HepG2 (cell line): ENCODE data around the gene ENTPD6. TPM values are rescaled to one million over a fixed set of nuclear protein-coding genes. Genes with fewer than 3 reads are reported as not detected.

Experiments used
- ARID4A ChIP-seq: sonication (generic); formaldehyde crosslinking; IDR thresholded peaks from 2 replicates; pipeline ENCODE4 v1.5.0; 2020; ENCODE audit warnings: mild to moderate bottlenecking, missing genetic modification reagents, borderline replicate concordance
- ATM ChIP-seq: fragments of 450-650 bp; IDR thresholded peaks from 2 replicates; pipeline ENCODE4 v1.7.1; 2017; ENCODE audit warnings: mild to moderate bottlenecking, borderline replicate concordance
- CEBPB ChIP-seq: IDR thresholded peaks from 2 replicates; pipeline ENCODE4 v1.6.1; 2011; ENCODE audit warnings: low read depth, low read length, improper control_type of control experiment, borderline replicate concordance
- CEBPG ChIP-seq: IDR thresholded peaks from 2 replicates; pipeline ENCODE4 v1.6.1; 2016
- GTF3A ChIP-seq: sonication (generic); formaldehyde crosslinking; conservative IDR thresholded peaks from 2 replicates; pipeline ENCODE4 v1.4.0; 2020; ENCODE audit warnings: mild to moderate bottlenecking, missing genetic modification reagents
- ISL2 ChIP-seq: sonication (generic); formaldehyde crosslinking; IDR thresholded peaks from 2 replicates; pipeline ENCODE4 v1.5.0; 2020; ENCODE audit warnings: missing genetic modification reagents
- NFRKB ChIP-seq: fragments of 450-650 bp; IDR thresholded peaks from 2 replicates; pipeline ENCODE4 v1.6.1; 2017
- ZBTB33 ChIP-seq: sonication (generic); formaldehyde crosslinking; IDR thresholded peaks from 2 replicates; pipeline ENCODE4 v1.4.0; 2020; ENCODE audit warnings: missing genetic modification reagents
- ZBTB44 ChIP-seq: sonication (generic); formaldehyde crosslinking; IDR thresholded peaks from 2 replicates; pipeline ENCODE4 v1.4.0; 2020; ENCODE audit warnings: missing genetic modification reagents
- ZFP41 ChIP-seq: sonication (generic); formaldehyde crosslinking; IDR thresholded peaks from 2 replicates; pipeline ENCODE4 v1.4.0; 2020; ENCODE audit warnings: mild to moderate bottlenecking, missing genetic modification reagents, borderline replicate concordance
- polyA plus RNA-seq, 8 experiments: library from polyadenylated mRNA; depleted of rRNA in 3 of 8; stranded (reverse) in 7 of 8; unstranded in 1 of 8; fragments of >200 nt; fragmentation: Illumina TruSeq in 4 of 8; extraction: Trizol in 4 of 8; gene quantifications; 2 replicates each; pipeline versions ENCODE4 v1.2.1 to v1.2.3, GENCODE V29; 2011 to 2016; ENCODE audit warnings: low read depth in 4 of 8, missing spikeins in 1 of 8, mixed read lengths in 1 of 8; ENCODE audit not compliant: insufficient read depth in 1 of 8
- total RNA-seq, 5 experiments: library from RNA; depleted of rRNA; stranded (reverse); fragments of >200 nt; fragmentation: Illumina TruSeq; extraction: Trizol; gene quantifications; 2 replicates each; pipeline ENCODE4 v1.2.3, GENCODE V29; 2016; ENCODE audit warnings: low read depth in 1 of 5

Gene ENTPD6
- total and polyA plus RNA-seq, 2 of the 13 experiments (the other 11 are each of a cell fraction or from before 2014, with no cell fraction given) = 164 to 172 TPM

DNA sequence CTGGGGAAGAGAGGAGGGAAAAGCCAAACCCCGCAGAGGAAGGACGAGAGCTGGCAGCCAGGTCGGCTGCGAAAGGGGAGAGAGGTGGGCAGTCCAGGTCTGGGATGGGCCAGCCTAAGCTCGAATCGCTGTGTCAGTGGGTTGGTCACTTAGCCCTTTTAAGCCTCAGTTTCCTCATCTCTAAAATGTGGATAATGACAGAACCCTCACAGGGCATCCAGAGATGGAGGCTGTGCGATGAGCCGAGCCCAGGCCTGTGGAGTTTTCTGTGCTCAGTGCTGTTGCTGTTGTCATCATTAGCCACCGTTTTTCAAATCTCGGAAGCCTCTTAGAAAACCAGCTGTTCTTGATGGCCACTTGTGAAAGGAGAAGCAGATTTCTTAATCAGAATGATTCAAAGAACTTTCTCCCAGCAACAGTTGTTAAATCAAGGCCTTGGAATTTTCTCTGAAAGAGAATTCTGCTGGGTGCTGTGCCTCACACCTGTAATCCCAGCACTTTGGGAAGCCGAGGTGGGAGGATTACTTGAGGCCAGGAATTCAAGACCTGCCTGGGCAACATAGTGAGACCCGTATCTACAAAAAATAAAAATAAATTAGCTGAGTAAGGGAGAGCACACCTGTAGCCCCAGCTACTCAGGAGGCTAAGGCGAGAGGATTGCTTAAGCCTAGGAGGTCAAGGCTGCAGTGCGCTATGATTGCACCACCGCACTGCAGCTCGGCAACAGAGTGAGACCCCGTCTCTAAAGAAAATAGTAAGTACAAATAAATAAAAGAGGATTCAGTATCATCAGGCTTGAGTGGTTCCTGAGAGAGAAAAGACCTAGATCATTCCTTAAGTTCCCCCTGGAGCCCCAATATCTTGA, 46.3 kb upstream of the ENTPD6 start (continued):
- TF ChIP-seq ARID4A (CRISPR knock-in tag) (no peak), ZBTB44 (CRISPR knock-in tag) (no peak), GTF3A (CRISPR knock-in tag) (no peak), CEBPB (peak; percentile 88), NFRKB (no peak), ATM (no peak), ZBTB33 (CRISPR knock-in tag) (peak; percentile 90; the same call in 1 of the 2 replicates), ZFP41 (CRISPR knock-in tag) (no peak), CEBPG (CRISPR knock-in tag) (peak; percentile 61), ISL2 (CRISPR knock-in tag) (no peak)
- TF ChIP-seq, all 625 proteins: peak for 7
